ENCODE data around the gene DCTN3. TPM values are rescaled to one million over a fixed set of nuclear protein-coding genes. Genes with fewer than 3 reads are reported as not detected.

Gene DCTN3
- total RNA-seq, 1 experiment from 2014 or later: 27.5 TPM

DNA sequence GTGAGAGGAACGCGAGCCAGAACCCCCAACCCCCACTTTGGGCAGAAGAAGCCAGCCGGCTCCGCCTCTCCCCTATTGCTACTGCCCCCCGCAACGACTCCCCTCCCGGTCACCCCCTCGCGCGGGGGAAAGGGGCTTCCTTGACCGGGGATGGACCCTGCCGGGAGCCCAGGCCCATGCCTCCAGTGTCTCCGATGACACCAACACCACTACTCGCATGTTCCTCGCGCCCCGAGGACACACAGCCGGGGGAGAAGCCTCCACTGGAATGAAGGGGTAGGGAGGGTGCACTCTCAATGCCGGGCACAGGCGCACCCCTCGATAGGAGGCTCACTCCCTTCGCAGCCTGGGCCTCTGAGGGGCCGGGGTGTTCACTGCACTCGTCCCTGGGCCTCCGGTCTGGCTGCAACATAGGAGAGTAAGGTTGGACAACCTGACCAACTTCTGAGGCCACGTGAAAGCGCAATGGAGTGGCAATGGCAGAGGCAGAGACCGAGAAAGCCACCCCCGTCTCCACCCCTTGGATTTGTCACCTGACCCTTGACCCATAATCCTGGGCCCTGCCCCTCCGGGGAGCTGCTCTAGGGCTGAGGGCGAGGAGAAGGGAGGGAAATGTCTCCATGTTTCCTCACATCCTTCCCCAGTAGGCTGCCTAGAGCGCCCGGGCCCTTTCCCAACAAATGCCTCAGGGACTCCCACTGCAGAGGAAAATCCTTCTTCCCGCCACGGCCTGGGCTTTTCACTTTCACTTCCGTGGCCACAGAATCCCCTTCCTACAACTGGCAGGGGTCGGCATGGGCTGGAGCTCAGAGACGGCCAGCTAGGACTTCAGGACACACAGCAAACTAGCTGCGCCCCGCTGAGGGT is 29.7 kb downstream of the DCTN3 start (continued):
- TF ChIP-seq, protein P1, sequence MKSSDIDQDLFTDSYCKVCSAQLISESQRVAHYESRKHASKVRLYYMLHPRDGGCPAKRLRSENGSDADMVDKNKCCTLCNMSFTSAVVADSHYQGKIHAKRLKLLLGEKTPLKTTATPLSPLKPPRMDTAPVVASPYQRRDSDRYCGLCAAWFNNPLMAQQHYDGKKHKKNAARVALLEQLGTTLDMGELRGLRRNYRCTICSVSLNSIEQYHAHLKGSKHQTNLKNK (CRISPR knock-in tag; IDR thresholded peaks at IDR 0.05): no peak
- TF ChIP-seq, protein P2, sequence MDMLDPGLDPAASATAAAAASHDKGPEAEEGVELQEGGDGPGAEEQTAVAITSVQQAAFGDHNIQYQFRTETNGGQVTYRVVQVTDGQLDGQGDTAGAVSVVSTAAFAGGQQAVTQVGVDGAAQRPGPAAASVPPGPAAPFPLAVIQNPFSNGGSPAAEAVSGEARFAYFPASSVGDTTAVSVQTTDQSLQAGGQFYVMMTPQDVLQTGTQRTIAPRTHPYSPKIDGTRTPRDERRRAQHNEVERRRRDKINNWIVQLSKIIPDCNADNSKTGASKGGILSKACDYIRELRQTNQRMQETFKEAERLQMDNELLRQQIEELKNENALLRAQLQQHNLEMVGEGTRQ (CRISPR knock-in tag; IDR thresholded peaks at IDR 0.05): peak; percentile 50; the same call in 1 of the 2 replicates
- no peak for TF ChIP-seq ZNF281 (CRISPR knock-in tag; IDR thresholded peaks at IDR 0.05)
- peak; percentile 64; the same call in 1 of the 2 replicates for TF ChIP-seq USF1 (CRISPR knock-in tag; IDR thresholded peaks at IDR 0.05)
- TF ChIP-seq GTF2I (CRISPR knock-in tag; conservative IDR thresholded peaks at IDR 0.05): peak; percentile 78; the same call in 1 of the 2 replicates
- TF ChIP-seq MAX (CRISPR knock-in tag; IDR thresholded peaks at IDR 0.05): peak; percentile 53; the same call in 1 of the 2 replicates

GRCh38 chr9:34589636-34590380 is 30.5 kb downstream of the DCTN3 start, which contains the start of gene CNTFR:
Gene CNTFR, minus strand, starts transcription at chr9:34589724. Its CDS starts 20,743 bp downstream, at chr9:34568981.
- DNase-seq (ENCODE audit: low spot score): peak; percentile 63
- Mint-ChIP-seq H3K9me3 (no peaks in the 10 kb centered on the region), H3K36me3 (no peaks in the 10 kb centered on the region), H3K4me1 (peaks cover 46% of the 10 kb centered on the region), H3K4me3 (peak within 1 kb of the TSS; percentile 78), H3K27me3 (ENCODE audit: low read depth) (peaks cover 94% of the 10 kb centered on the region), H3K27ac (no peak within 1 kb of the TSS)
- ATAC-seq: peak; percentile 24
- POLR2A ChIA-PET: no interaction called here
- CTCF ChIA-PET: interaction anchor here (0.7 to 2.8 kb wide), 2 partner anchors 11 to 48 kb away, joined by 3 to 17 read pairs; no protein-coding TSS in a partner anchor
- no peak for TF ChIP-seq JUN (CRISPR knock-in tag; IDR thresholded peaks at IDR 0.05)
- TF ChIP-seq, protein P3, sequence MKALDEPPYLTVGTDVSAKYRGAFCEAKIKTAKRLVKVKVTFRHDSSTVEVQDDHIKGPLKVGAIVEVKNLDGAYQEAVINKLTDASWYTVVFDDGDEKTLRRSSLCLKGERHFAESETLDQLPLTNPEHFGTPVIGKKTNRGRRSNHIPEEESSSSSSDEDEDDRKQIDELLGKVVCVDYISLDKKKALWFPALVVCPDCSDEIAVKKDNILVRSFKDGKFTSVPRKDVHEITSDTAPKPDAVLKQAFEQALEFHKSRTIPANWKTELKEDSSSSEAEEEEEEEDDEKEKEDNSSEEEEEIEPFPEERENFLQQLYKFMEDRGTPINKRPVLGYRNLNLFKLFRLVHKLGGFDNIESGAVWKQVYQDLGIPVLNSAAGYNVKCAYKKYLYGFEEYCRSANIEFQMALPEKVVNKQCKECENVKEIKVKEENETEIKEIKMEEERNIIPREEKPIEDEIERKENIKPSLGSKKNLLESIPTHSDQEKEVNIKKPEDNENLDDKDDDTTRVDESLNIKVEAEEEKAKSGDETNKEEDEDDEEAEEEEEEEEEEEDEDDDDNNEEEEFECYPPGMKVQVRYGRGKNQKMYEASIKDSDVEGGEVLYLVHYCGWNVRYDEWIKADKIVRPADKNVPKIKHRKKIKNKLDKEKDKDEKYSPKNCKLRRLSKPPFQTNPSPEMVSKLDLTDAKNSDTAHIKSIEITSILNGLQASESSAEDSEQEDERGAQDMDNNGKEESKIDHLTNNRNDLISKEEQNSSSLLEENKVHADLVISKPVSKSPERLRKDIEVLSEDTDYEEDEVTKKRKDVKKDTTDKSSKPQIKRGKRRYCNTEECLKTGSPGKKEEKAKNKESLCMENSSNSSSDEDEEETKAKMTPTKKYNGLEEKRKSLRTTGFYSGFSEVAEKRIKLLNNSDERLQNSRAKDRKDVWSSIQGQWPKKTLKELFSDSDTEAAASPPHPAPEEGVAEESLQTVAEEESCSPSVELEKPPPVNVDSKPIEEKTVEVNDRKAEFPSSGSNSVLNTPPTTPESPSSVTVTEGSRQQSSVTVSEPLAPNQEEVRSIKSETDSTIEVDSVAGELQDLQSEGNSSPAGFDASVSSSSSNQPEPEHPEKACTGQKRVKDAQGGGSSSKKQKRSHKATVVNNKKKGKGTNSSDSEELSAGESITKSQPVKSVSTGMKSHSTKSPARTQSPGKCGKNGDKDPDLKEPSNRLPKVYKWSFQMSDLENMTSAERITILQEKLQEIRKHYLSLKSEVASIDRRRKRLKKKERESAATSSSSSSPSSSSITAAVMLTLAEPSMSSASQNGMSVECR (CRISPR knock-in tag; IDR thresholded peaks at IDR 0.05; ENCODE audit: borderline replicate concordance): peak; percentile 35; the same call in 1 of the 2 replicates
- TF ChIP-seq, protein P4, sequence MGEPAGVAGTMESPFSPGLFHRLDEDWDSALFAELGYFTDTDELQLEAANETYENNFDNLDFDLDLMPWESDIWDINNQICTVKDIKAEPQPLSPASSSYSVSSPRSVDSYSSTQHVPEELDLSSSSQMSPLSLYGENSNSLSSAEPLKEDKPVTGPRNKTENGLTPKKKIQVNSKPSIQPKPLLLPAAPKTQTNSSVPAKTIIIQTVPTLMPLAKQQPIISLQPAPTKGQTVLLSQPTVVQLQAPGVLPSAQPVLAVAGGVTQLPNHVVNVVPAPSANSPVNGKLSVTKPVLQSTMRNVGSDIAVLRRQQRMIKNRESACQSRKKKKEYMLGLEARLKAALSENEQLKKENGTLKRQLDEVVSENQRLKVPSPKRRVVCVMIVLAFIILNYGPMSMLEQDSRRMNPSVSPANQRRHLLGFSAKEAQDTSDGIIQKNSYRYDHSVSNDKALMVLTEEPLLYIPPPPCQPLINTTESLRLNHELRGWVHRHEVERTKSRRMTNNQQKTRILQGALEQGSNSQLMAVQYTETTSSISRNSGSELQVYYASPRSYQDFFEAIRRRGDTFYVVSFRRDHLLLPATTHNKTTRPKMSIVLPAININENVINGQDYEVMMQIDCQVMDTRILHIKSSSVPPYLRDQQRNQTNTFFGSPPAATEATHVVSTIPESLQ (CRISPR knock-in tag; IDR thresholded peaks at IDR 0.05): no peak
- TF ChIP-seq PREB (CRISPR knock-in tag; IDR thresholded peaks at IDR 0.05; ENCODE audit: borderline replicate concordance): no peak
- TF ChIP-seq ZNF138 (CRISPR knock-in tag; conservative IDR thresholded peaks at IDR 0.05): 0 out of 2 replicates have a peak, but pooled peaks have one; percentile 5
- no peak for TF ChIP-seq ZNF121 (CRISPR knock-in tag; IDR thresholded peaks at IDR 0.05)
- TF ChIP-seq ZNF317 (CRISPR knock-in tag; IDR thresholded peaks at IDR 0.05; ENCODE audit: borderline replicate concordance, low read depth): no peak
- TF ChIP-seq IRF2 (CRISPR knock-in tag; IDR thresholded peaks at IDR 0.05; ENCODE audit: borderline replicate concordance, low read depth): no peak
- no peak for TF ChIP-seq HMGA2 (CRISPR knock-in tag; IDR thresholded peaks at IDR 0.05)
- TF ChIP-seq, protein P2 (CRISPR knock-in tag; IDR thresholded peaks at IDR 0.05): peak; percentile 81
